ENCODE results near the gene WDR6.

WDR6 gene

GRCh38 chr3:49013113-49013737 is 6.0 kb downstream of the WDR6 start:
- no peak for DNase-seq (ENCODE audit: low read depth, low spot score)
- no peak overlapping the region for H3K4me3 ChIP-seq (ENCODE audit: low read length)

GRCh38 chr3:49013738-49014660 is 6.8 kb downstream of the WDR6 start:
- DNase-seq (ENCODE audit: low read depth, low spot score) = no peak
- no peak overlapping the region for H3K4me3 ChIP-seq (ENCODE audit: low read length)

GRCh38 chr3:49015072-49015471 is 7.9 kb downstream of the WDR6 start:
- DNase-seq (ENCODE audit: low read depth, low spot score) = no peak

GRCh38 chr3:49015765-49016164 is 8.6 kb downstream of the WDR6 start:
- no peak overlapping the region for H3K4me3 ChIP-seq (ENCODE audit: low read length)
- DNase-seq (ENCODE audit: low read depth, low spot score) = no peak

More at GRCh38 chr3:49015072-49015471, 7.9 kb downstream of the WDR6 start:
- no peak overlapping the region for H3K4me3 ChIP-seq (ENCODE audit: low read length)

GRCh38 chr3:49016414-49017228 is 9.4 kb downstream of the WDR6 start:
- H3K4me3 ChIP-seq (ENCODE audit: low read length) = no peak overlapping the region

GRCh38 chr3:49017229-49017970 is 10.2 kb downstream of the WDR6 start:
- DNase-seq (ENCODE audit: low read depth, low spot score) = no peak
- H3K4me3 ChIP-seq (ENCODE audit: low read length) = peak overlapping the region; percentile 68

More at GRCh38 chr3:49016414-49017228, 9.4 kb downstream of the WDR6 start:
- DNase-seq (ENCODE audit: low read depth, low spot score) = no peak

- DNase-seq (ENCODE audit: low read depth, low spot score) = peak; percentile 62
Observed at GRCh38 chr3:49017971-49018706, 10.9 kb downstream of the WDR6 start, which contains the start of gene DALRD3. Gene DALRD3, minus strand, starts transcription at chr3:49018580. Its CDS starts 16 bp downstream, at chr3:49018564.

GRCh38 chr3:49018707-49019006 is 11.5 kb downstream of the WDR6 start:
- no peak for DNase-seq (ENCODE audit: low read depth, low spot score)
- H3K4me3 ChIP-seq (ENCODE audit: low read length) = peak overlapping the region; percentile 68

More at GRCh38 chr3:49017971-49018706, 10.9 kb downstream of the WDR6 start, which contains the start of gene DALRD3:
- peak within 1 kb of the TSS; percentile 68 for H3K4me3 ChIP-seq (ENCODE audit: low read length)

- DNase-seq (ENCODE audit: low read depth, low spot score) = no peak
- peak overlapping the region; percentile 97 for H3K4me3 ChIP-seq (ENCODE audit: low read length)
Observed at GRCh38 chr3:49019941-49020329, 12.7 kb downstream of the WDR6 start.

- no peak for DNase-seq (ENCODE audit: low read depth, low spot score)
- peak overlapping the region; percentile 97 for H3K4me3 ChIP-seq (ENCODE audit: low read length)
Observed at GRCh38 chr3:49020330-49021212, 13.4 kb downstream of the WDR6 start.

GRCh38 chr3:49021213-49021812 is 14.1 kb downstream of the WDR6 start:
- peak; percentile 96 for DNase-seq (ENCODE audit: low read depth, low spot score)

GRCh38 chr3:49021813-49022687 is 14.9 kb downstream of the WDR6 start, which contains the start of gene NDUFAF3:
Gene NDUFAF3, plus strand, starts transcription at chr3:49022121. Its CDS starts 24 bp downstream, at chr3:49022145.
- peak; percentile 86 for DNase-seq (ENCODE audit: low read depth, low spot score)
- H3K4me3 ChIP-seq (ENCODE audit: low read length) = peak within 1 kb of the TSS; percentile 97

More at GRCh38 chr3:49021213-49021812, 14.1 kb downstream of the WDR6 start:
- H3K4me3 ChIP-seq (ENCODE audit: low read length) = peak overlapping the region; percentile 97

GRCh38 chr3:49022688-49023171 is 15.5 kb downstream of the WDR6 start:
- peak overlapping the region; percentile 97 for H3K4me3 ChIP-seq (ENCODE audit: low read length)
- no peak for DNase-seq (ENCODE audit: low read depth, low spot score)

GRCh38 chr3:49023775-49024174 is 16.6 kb downstream of the WDR6 start:
- DNase-seq (ENCODE audit: low read depth, low spot score) = no peak
- H3K4me3 ChIP-seq (ENCODE audit: low read length) = no peak overlapping the region

- H3K4me3 ChIP-seq (ENCODE audit: low read length) = no peak overlapping the region
Observed at GRCh38 chr3:49024449-49024848, 17.3 kb downstream of the WDR6 start.

More at GRCh38 chr3:49024449-49024848, 17.3 kb downstream of the WDR6 start:
- DNase-seq (ENCODE audit: low read depth, low spot score) = no peak

Measured in Jurkat, Clone E6-1 (cell line).